ENCODE data around the gene PPP1R3E.
A peak's percentile ranks its signal among the peaks of the same experiment; 100 is the strongest.

Gene PPP1R3E

DNA sequence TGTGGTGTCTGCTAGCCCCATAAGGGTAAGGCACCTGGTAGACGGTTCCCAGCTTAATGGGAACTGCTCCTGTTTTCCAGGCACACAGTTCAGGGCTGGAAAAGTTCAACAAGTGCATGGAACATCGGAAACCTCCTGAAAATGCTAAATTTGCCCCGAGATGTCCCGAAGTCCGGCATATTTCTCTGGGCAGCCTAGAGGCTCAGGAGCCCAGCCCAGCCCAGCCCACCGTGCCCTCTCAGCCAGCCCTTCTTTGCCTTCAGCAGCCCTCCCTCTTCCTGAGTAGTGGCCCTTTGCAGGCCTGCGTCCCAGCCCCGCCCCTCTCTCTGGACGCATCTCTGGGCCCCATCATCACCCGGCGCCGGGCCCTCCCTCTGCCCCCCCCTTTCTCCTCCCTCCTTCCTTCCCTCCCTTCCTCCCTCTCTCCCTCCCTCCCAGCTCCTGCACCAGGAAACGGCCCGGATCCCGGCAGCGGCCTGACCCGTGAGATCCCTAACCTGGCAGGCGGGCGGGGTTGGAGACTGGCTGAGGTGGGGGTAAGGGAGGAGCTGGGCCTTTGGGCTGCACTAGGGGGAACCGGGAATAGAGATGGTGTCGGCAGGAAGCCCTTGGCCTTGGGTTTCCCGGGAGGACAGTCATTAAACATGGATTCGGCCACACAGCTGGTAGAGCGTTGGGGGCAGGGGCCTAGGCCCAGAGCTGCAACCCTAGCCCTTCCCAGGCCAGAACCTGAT is 3.9 kb upstream of the PPP1R3E start, which contains the start of gene BCL2L2:
BCL2L2 (plus strand) TSS at position 422 of the 734 bp plus-strand sequence. CDS start 935 bp downstream, outside the sequence.
- peak; percentile 49 for DNase-seq (ENCODE audit: insufficient read length, low spot score)
- TF ChIP-seq, protein P1, sequence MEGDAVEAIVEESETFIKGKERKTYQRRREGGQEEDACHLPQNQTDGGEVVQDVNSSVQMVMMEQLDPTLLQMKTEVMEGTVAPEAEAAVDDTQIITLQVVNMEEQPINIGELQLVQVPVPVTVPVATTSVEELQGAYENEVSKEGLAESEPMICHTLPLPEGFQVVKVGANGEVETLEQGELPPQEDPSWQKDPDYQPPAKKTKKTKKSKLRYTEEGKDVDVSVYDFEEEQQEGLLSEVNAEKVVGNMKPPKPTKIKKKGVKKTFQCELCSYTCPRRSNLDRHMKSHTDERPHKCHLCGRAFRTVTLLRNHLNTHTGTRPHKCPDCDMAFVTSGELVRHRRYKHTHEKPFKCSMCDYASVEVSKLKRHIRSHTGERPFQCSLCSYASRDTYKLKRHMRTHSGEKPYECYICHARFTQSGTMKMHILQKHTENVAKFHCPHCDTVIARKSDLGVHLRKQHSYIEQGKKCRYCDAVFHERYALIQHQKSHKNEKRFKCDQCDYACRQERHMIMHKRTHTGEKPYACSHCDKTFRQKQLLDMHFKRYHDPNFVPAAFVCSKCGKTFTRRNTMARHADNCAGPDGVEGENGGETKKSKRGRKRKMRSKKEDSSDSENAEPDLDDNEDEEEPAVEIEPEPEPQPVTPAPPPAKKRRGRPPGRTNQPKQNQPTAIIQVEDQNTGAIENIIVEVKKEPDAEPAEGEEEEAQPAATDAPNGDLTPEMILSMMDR (IDR thresholded peaks at IDR 0.05; ENCODE audit: insufficient read depth, missing control alignments): no peak
- FAIRE-seq: no peak

DNA sequence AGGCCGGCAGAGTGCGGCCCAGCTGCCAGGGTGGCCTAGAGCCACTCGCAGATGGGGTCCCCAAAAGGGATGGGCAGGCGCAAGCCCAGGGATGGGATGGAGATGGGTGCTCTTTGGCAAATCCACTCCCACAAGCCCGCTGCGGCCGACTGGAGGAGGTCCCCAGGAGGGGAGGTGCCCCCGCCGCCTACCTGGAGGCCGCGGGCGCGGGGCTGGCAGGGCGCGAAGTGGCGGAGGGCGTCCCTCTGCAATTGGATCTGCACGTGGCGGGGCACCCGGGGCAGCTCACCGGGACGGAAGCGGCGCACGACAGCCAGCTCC is 730 bp downstream of the PPP1R3E start:
- DNase-seq (ENCODE audit: insufficient read length, low spot score) (no peak), FAIRE-seq (no peak)

DNA sequence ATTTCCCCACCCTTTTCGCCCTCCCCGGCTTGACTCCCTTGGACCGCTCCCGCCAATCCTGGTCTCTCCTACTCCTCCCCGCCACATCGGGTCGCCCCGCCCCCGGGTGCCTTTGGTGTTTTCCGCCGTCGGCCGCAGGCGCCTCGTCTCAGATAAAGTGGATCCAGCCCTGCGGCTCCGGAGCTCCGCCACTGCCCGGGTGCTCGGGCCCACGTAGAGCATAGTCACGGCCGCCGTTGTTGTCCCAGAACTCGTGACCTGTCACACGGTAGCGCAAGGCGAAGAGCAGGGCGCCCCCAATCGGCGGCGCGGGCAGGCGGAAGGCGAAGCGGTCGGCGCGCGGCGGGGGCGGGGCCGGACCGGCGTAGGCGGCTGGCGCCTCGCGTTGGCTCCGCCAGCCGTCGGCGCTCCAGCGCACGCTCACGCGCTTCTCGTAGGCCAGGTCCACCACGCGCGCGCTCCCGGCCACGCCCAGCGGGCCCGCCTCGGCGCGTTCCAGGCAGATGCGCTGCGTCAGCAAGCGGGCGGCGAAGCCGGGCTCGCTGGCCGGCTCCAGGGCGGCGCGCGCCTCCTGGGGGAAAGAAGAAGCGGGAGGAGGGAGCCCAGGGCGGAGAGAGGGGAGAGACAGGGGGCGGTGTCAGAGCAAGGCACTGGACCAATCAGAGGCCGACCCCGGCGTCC is 1.2 kb downstream of the PPP1R3E start:
- TF ChIP-seq, protein P1 (IDR thresholded peaks at IDR 0.05; ENCODE audit: insufficient read depth, missing control alignments): peak; percentile 63
- peak; percentile 89 for DNase-seq (ENCODE audit: insufficient read length, low spot score)
- FAIRE-seq: no peak

More for the DNA sequence above, 730 bp downstream of the PPP1R3E start:
- TF ChIP-seq, protein P1 (IDR thresholded peaks at IDR 0.05; ENCODE audit: insufficient read depth, missing control alignments): no peak

DNA sequence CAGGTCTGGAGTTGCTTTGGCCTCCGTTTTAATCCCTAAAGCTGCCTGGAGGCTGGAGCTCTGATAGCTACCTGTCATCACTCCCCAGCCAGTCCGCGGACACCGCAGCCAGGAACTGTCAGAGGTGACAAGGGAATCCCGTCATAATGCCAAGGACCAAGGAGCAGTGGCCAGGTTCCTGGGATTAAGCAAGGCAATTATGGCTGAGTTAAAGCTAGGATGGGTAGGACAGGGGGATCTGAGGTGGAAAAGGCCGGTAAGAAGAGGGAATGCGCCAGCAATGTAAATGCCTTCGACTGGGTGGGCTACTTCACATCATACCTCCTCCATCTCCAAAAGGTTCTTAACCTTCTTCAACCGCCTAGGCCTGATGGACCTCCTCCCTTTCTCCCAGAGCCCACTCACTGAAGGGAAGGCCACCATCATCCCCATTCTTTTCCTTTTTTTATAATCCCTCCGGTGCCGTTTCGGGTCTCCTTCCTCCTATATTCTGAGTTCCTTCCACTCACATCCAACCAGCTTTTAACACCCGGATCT is 1.9 kb downstream of the PPP1R3E start:
- TF ChIP-seq, protein P1 (IDR thresholded peaks at IDR 0.05; ENCODE audit: insufficient read depth, missing control alignments): no peak
- no peak for FAIRE-seq
- DNase-seq (ENCODE audit: insufficient read length, low spot score): no peak

DNA sequence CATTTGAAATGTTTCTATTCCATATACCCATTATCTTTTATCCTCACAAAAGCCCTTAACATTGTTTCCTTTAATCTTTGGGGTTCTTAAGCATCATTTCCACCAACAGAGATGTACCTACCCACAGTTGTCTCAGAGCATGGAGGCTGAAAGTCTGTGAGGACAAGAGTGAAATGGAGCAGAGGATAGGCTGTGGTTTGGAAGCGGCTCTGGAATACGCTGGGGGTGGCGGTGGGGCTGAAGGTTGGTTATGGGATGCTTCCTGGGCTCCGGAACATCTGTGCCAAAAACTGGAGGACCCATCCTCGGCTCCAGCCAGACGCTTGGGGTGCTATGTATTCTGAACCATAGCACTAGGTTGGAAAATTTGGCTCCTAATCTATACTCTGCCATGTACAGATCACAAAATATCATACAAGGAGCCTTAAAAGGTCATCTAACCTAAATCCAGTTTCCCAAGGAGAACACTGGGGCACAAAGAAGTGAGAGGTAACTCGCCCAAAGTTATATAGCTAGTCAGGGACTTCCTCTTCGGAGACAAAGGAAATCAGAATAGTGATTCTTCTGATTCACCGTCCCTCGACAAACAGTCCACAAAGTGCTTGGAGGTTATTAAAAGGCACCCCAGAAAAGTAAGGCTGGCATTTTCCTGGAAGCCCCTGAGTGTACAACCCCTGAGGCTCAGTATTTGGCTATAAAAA is 2.5 kb downstream of the PPP1R3E start:
- no peak for FAIRE-seq
- TF ChIP-seq, protein P1 (IDR thresholded peaks at IDR 0.05; ENCODE audit: insufficient read depth, missing control alignments): no peak

DNA sequence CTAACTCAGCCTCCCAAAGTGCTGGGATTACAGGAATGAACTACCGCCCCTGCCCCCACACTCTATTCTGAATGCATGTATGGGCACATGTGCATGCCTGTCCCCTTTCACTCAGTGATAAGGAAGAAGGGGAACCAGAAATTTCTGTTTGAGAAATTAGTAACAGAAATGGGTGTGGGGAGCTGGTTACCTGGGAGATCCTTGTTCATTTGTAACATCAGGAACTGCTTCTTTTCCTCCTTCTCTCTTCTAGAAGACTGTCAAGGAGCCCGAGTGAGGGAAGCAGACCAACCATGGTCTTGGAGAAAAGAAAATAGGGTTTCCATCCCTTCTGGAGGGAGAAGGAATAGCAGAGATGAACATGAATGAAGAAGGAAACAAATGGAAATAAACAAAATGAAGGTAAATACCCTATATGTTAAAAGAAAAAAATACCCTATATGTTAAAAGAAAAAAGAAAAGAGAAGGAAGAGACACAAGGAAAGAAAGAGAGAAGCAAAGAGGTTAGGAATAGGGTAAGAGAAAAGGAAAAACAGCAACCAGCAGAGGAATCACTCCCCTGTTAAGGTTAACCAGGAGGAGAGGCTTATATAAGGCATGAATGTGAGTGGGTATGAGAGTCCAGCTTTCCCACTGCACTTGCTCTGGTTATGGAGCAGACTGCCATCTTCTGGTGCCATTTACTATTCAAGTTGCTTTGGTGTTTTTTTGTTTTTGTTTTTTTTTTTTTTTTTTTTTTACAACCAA is 3.3 kb downstream of the PPP1R3E start:
- no peak for FAIRE-seq
- DNase-seq (ENCODE audit: insufficient read length, low spot score): no peak
- TF ChIP-seq, protein P1 (IDR thresholded peaks at IDR 0.05; ENCODE audit: insufficient read depth, missing control alignments): peak; percentile 39

More for the DNA sequence above, 2.5 kb downstream of the PPP1R3E start:
- no peak for DNase-seq (ENCODE audit: insufficient read length, low spot score)

All from D721Med (cell line).